HCT116 (cell line): ENCODE measurements around the gene CDK19. TPM values are rescaled to one million over a fixed set of nuclear protein-coding genes. Genes with fewer than 3 reads are reported as not detected.

Source experiments
- ATAC-seq: fragments of 200-7000 bp; cut with Tn5 transposase; 2 replicates; pipeline ENCODE4 v1.9.1; 2020; ENCODE audit warnings: mild to moderate bottlenecking, moderate library complexity
- BruUV-seq: library from RNA; stranded (reverse); fragments of 400-500 nt; replicated peaks from 2 replicates; lab custom pipeline; 2021; lab: Mats Ljungman, UMichigan
- CTCF ChIA-PET: fragments of 300-600 bp; sonication (Branson Sonifier 250); formaldehyde crosslinking; loops from one replicate; lab custom pipeline; 2021; ENCODE audit warnings: antibody characterized with exemption; lab: Charles Lee
- POLR2A ChIA-PET: fragments of 300-600, 350-600 bp; sonication (Branson Sonifier 250); formaldehyde crosslinking; loops from one replicate; lab custom pipeline; 2021; ENCODE audit warnings: antibody characterized with exemption; lab: Charles Lee
- RAD21 ChIA-PET, 2 experiments: fragments of 300-600 bp; sonication (Branson Sonifier 250); formaldehyde crosslinking; loops; one replicate each; lab custom pipeline; 2023; ENCODE audit warnings: low total read pairs in 2 of 2; ENCODE audit not compliant: uncharacterized antibody in 2 of 2, unreplicated experiment in 2 of 2, low non-redundant PET in 1 of 2; lab: Charles Lee
- DNase-seq: peaks from one replicate; pipeline ENCODE4 v3.0.0-alpha.2; 2010; ENCODE audit warnings: low read depth, low spot score
- H2AFZ ChIP-seq: fragments of 200-600 bp; shearing (Covaris generic), sonication (generic); 2 replicates; pipeline ENCODE4 v1.6.1; 2017; ENCODE audit warnings: low read depth, mixed run types, mixed read lengths, antibody characterized with exemption, low read length; ENCODE audit not compliant: poor library complexity, severe bottlenecking
- H3K27ac ChIP-seq: 2 replicates; pipeline ENCODE4 v1.5.1; 2012; ENCODE audit warnings: low read depth, low read length
- H3K27me3 ChIP-seq: fragments of 200-600 bp; sonication (generic); 2 replicates; pipeline ENCODE4 v1.6.1; 2016; ENCODE audit warnings: mixed run types, low read length, mixed read lengths; ENCODE audit not compliant: insufficient read depth
- H3K36me3 ChIP-seq, 2 experiments: fragments of 200-500 bp in 1 of 2; fragments of 200-600 bp in 1 of 2; sonication (Bioruptor generic) in 1 of 2; sonication (generic) in 1 of 2; 2 replicates each; pipeline versions ENCODE4 v1.5.1 to v1.6.1; 2014 to 2016; ENCODE audit warnings: low read length in 2 of 2, inconsistent platforms in 1 of 2, mixed read lengths in 1 of 2, mixed run types in 1 of 2; ENCODE audit not compliant: insufficient read depth in 2 of 2, control insufficient read depth in 1 of 2
- H3K4me1 ChIP-seq, 2 experiments: fragments of 200-600 bp in 1 of 2; sonication (generic) in 1 of 2; 2 replicates each; pipeline versions ENCODE4 v1.5.1 to v1.6.1; 2012 to 2017; ENCODE audit warnings: low read length in 2 of 2, inconsistent platforms in 1 of 2, mild to moderate bottlenecking in 1 of 2, mixed read lengths in 1 of 2, mixed run types in 1 of 2, moderate library complexity in 1 of 2; ENCODE audit not compliant: insufficient read depth in 2 of 2, control insufficient read depth in 1 of 2
- H3K4me2 ChIP-seq: fragments of 200-600 bp; sonication (generic); 2 replicates; pipeline ENCODE4 v1.6.1; 2017; ENCODE audit warnings: mixed run types, low read length, mixed read lengths
- H3K4me3 ChIP-seq, 2 experiments: fragments of 200-600 bp in 1 of 2; sonication (generic) in 1 of 2; replicated peaks in 1 of 2; 2 replicates each; pipeline ENCODE4 v1.5.1; 2011 to 2016; ENCODE audit warnings: low read length in 2 of 2, control low read depth in 1 of 2, low read depth in 1 of 2, mild to moderate bottlenecking in 1 of 2, mixed read lengths in 1 of 2, mixed run types in 1 of 2
- H3K79me2 ChIP-seq: fragments of 200-600 bp; sonication (generic); 2 replicates; pipeline ENCODE4 v1.6.1; 2017; ENCODE audit warnings: mild to moderate bottlenecking, mixed run types, low read length, moderate library complexity, mixed read lengths; ENCODE audit not compliant: insufficient read depth
- H3K9ac ChIP-seq: fragments of 200-600 bp; sonication (generic); 2 replicates; pipeline ENCODE4 v1.6.1; 2016; ENCODE audit warnings: low read length, mixed read lengths
- H3K9me2 ChIP-seq: fragments of 200-600 bp; sonication (generic), shearing (Covaris generic); 2 replicates; pipeline ENCODE4 v1.6.1; 2017; ENCODE audit warnings: mixed run types, mild to moderate bottlenecking, moderate library complexity; ENCODE audit not compliant: insufficient read depth
- H3K9me3 ChIP-seq, 2 experiments: fragments of 200-500 bp in 1 of 2; fragments of 200-600 bp in 1 of 2; sonication (Bioruptor generic) in 1 of 2; sonication (generic) in 1 of 2; 2 replicates each; pipeline ENCODE4 v1.6.1; 2014 to 2017; ENCODE audit warnings: low read length in 2 of 2, mixed read lengths in 2 of 2, inconsistent platforms in 1 of 2, low read depth in 1 of 2, mild to moderate bottlenecking in 1 of 2, mixed run types in 1 of 2, moderate library complexity in 1 of 2; ENCODE audit not compliant: control insufficient read depth in 1 of 2, insufficient read depth in 1 of 2
- H4K20me1 ChIP-seq: fragments of 200-600 bp; sonication (generic), shearing (Covaris generic); 2 replicates; pipeline ENCODE4 v1.6.1; 2017; ENCODE audit warnings: mixed run types, mild to moderate bottlenecking, moderate library complexity; ENCODE audit not compliant: insufficient read depth
- ATF3 ChIP-seq: IDR thresholded peaks from 2 replicates; pipeline ENCODE4 v1.6.1; 2012
- CBX3 ChIP-seq: IDR thresholded peaks from 2 replicates; pipeline ENCODE4 v1.6.1; 2012; ENCODE audit warnings: low read depth
- CEBPB ChIP-seq: IDR thresholded peaks from 2 replicates; pipeline ENCODE4 v1.6.1; 2012; ENCODE audit warnings: low read depth
- EZH2 ChIP-seq: fragments of 200-600 bp; sonication (generic); IDR thresholded peaks from 2 replicates; pipeline ENCODE4 v1.6.1; 2017; ENCODE audit warnings: antibody characterized with exemption, mixed run types
- EZH2phosphoT487 ChIP-seq: fragments of 200-600 bp; IDR thresholded peaks from 2 replicates; pipeline ENCODE4 v1.6.1; 2018; ENCODE audit warnings: antibody characterized with exemption, borderline replicate concordance
- JUND ChIP-seq: IDR thresholded peaks from 2 replicates; pipeline ENCODE4 v1.6.1; 2012
- MAX ChIP-seq: IDR thresholded peaks from 2 replicates; pipeline ENCODE4 v1.6.1; 2012
- POLR2AphosphoS5 ChIP-seq: IDR thresholded peaks from 2 replicates; pipeline ENCODE4 v1.6.1; 2011; ENCODE audit warnings: mild to moderate bottlenecking, low read depth, low read length, moderate library complexity
- RAD21 ChIP-seq: IDR thresholded peaks from 2 replicates; pipeline ENCODE4 v1.6.1; 2012; ENCODE audit warnings: low read depth, mild to moderate bottlenecking
- REST ChIP-seq: IDR thresholded peaks from 2 replicates; pipeline ENCODE4 v1.6.1; 2012; ENCODE audit warnings: low read depth
- SIN3A ChIP-seq: IDR thresholded peaks from 2 replicates; pipeline ENCODE4 v1.6.1; 2012; ENCODE audit warnings: low read depth
- SP1 ChIP-seq: IDR thresholded peaks from 2 replicates; pipeline ENCODE4 v1.6.1; 2012; ENCODE audit warnings: low read depth
- SRF ChIP-seq: IDR thresholded peaks from 2 replicates; pipeline ENCODE4 v1.6.1; 2012; ENCODE audit warnings: low read depth
- TCF7L2 ChIP-seq: IDR thresholded peaks from 2 replicates; pipeline ENCODE4 v1.7.0; 2011; ENCODE audit warnings: borderline replicate concordance, inconsistent platforms; ENCODE audit not compliant: insufficient read depth, insufficient read length; ENCODE audit errors: extremely low read depth
- YY1 ChIP-seq: IDR thresholded peaks from 2 replicates; pipeline ENCODE4 v1.6.1; 2011; ENCODE audit warnings: low read length, low read depth, moderate library complexity, mild to moderate bottlenecking; ENCODE audit not compliant: insufficient replicate concordance; ENCODE audit errors: extremely low read depth
- ZNF274 ChIP-seq: fragments of 200-500 bp; sonication (Bioruptor generic); IDR thresholded peaks from 2 replicates; pipeline ENCODE4 v1.6.1; 2014; ENCODE audit warnings: mild to moderate bottlenecking, low read depth, low read length, inconsistent platforms
- intact Hi-C: fragments of 100-400 bp; cut with micrococcal nuclease; formaldehyde crosslinking; loops from 2 replicates; pipeline ENCODE4 v1.10.0; 2022
- total RNA-seq: library from RNA; stranded (reverse); gene quantifications from one replicate; pipeline ENCODE4 v1.2.1, GENCODE V29; 2021; ENCODE audit not compliant: unreplicated experiment

The CDK19 gene
- total RNA-seq, 1 experiment from 2014 or later: 20.0 TPM

- no peaks in the 10 kb centered on the region for H3K36me3 ChIP-seq
- no peaks in the 10 kb centered on the region for H4K20me1 ChIP-seq
- ChIA-PET CTCF (no interaction called here), RAD21 (no interaction called here), POLR2A (no interaction called here)
- no peak overlapping the region for H3K27ac ChIP-seq
- H3K9me3 ChIP-seq: no peaks in the 10 kb centered on the region
- DNase-seq: no peak
- intact Hi-C loops: no loop called here
- H3K9me2 ChIP-seq: no peaks in the 10 kb centered on the region
- no peak overlapping the region for H3K4me3 ChIP-seq
- H3K4me1 ChIP-seq: no peaks in the 10 kb centered on the region
- no peaks in the 10 kb centered on the region for H3K79me2 ChIP-seq
- TF ChIP-seq SP1 (no peak), ATF3 (no peak), RAD21 (no peak), JUND (no peak), POLR2AphosphoS5 (no peak), SRF (no peak), ZNF274 (no peak)
- H3K4me2 ChIP-seq: no peak overlapping the region
- no peak overlapping the region for H3K9ac ChIP-seq
- no peaks in the 10 kb centered on the region for H3K27me3 ChIP-seq
- BruUV-seq: TSS peak; percentile 17
- H2AFZ ChIP-seq: no peak overlapping the region
- no peak for ATAC-seq
Measured at GRCh38 chr6:110613356-110613755, 201.9 kb downstream of the CDK19 start.

GRCh38 chr6:110612298-110612697 is 203.0 kb downstream of the CDK19 start:
- H3K36me3 ChIP-seq: no peaks in the 10 kb centered on the region
- no peak overlapping the region for H3K4me3 ChIP-seq
- no peak overlapping the region for H3K9ac ChIP-seq
- DNase-seq (no peak), ATAC-seq (no peak)
- H4K20me1 ChIP-seq: no peaks in the 10 kb centered on the region
- no peaks in the 10 kb centered on the region for H3K9me3 ChIP-seq
- BruUV-seq: no TSS peak
- ChIA-PET RAD21 (no interaction called here), POLR2A (interaction anchor here (0.6 kb wide), 1 partner anchor 10 kb away, joined by 4 read pairs; no protein-coding TSS in a partner anchor), CTCF (no interaction called here)
- H3K79me2 ChIP-seq: no peaks in the 10 kb centered on the region
- H3K27me3 ChIP-seq: no peaks in the 10 kb centered on the region
- no peaks in the 10 kb centered on the region for H3K9me2 ChIP-seq
- intact Hi-C loops: no loop called here
- no peak overlapping the region for H3K27ac ChIP-seq
- H2AFZ ChIP-seq: no peak overlapping the region
- no peaks in the 10 kb centered on the region for H3K4me1 ChIP-seq
- no peak overlapping the region for H3K4me2 ChIP-seq
- TF ChIP-seq SIN3A (no peak), ATF3 (no peak), MAX (no peak), ZNF274 (no peak), EZH2 (no peak), CBX3 (no peak), TCF7L2 (no peak), JUND (no peak), CEBPB (no peak), YY1 (no peak), EZH2phosphoT487 (no peak), POLR2AphosphoS5 (no peak), REST (no peak)
